Measurements from ENCODE around the gene ACADSB. TPM values are rescaled to one million over a fixed set of nuclear protein-coding genes. Genes with fewer than 3 reads are reported as not detected.
A peak's percentile ranks its signal among the peaks of the same experiment; 100 is the strongest.

The ACADSB gene
- 21.1 TPM for total RNA-seq

GRCh38 chr10:123008355-123009104, at the start of gene ACADSB, which contains the start of gene IKZF5:
TSS of gene ACADSB (plus strand) at chr10:123009006. CDS start at chr10:123009030, 24 bp downstream.
TSS of gene IKZF5 (minus strand) at chr10:123008795. CDS start at chr10:122998625, 10,170 bp downstream.
- ATAC-seq: peak; percentile 99

DNA sequence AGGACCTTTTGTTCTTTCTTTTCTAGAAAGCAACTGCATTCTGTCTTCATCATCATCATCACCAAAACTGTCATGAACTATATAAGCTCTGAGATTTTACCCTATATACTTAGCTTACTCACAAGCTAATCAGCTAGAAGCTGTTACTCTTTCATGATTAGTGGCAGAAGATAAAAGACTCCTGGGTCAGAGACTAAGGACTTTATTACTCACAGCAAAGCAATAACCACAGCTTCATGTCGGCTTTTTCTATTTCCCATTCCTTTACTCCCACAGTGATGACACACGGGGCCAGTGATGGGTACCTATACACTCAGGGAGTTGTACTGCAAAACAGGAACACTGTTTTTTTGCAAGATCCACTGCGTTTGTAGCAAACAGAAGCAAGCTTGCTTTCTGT, 46.4 kb upstream of the ACADSB start:
- ATAC-seq: no peak

- no peak for ATAC-seq
These were observed 41.9 kb upstream of the ACADSB start for GRCh38 chr10:122966879-122967278.

GRCh38 chr10:122968698-122969097, 40.1 kb upstream of the ACADSB start:
- ATAC-seq: no peak

DNA sequence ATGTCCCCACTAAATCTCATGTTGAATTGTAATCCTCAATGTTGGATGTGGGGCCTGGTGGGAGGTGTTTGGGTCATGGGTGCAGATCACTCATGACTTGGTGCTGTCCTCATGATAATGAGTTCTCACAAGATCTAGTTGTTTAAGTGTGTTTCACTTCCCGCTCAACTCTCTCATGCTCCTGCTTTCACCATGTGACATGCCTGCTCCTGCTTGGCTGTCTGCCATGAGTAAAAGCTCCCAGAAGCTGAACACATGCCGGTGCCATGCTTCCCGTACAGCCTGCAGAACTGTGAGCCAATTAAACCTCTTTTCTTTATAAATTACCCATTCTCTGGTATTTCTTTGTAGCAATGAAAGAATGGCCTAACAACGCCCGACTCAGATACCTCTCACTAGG, 34.8 kb upstream of the ACADSB start:
- no peak for ATAC-seq

- no peak for ATAC-seq
These were observed 34.2 kb upstream of the ACADSB start for GRCh38 chr10:122974543-122975064.

- peak; percentile 99 for ATAC-seq
These were observed 28.4 kb upstream of the ACADSB start, which contains the start of gene PSTK for GRCh38 chr10:122980209-122981065. TSS of gene PSTK (plus strand) at chr10:122980401. CDS start at chr10:122980480, 79 bp downstream.

DNA sequence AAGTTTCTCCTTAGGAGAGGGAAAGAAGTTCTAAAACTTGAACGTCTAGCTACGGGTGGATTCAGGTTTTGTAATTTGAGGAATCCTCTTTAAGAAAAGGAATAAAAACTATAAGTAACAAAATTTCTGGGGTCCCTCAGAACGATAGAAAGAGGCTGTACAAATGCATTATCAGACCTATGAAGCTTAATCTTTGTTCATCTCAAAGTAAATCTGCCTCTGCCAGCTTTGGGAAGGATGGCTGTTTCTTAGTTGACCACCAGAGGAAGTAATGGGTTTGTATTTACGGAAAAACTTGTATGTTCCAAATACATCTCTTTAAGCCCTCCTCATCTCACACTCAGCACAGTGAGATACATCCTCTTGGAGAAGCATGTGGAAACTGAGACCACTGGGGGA, 27.7 kb upstream of the ACADSB start:
- ATAC-seq: no peak

GRCh38 chr10:122983898-122984297, 24.9 kb upstream of the ACADSB start:
- no peak for ATAC-seq

DNA sequence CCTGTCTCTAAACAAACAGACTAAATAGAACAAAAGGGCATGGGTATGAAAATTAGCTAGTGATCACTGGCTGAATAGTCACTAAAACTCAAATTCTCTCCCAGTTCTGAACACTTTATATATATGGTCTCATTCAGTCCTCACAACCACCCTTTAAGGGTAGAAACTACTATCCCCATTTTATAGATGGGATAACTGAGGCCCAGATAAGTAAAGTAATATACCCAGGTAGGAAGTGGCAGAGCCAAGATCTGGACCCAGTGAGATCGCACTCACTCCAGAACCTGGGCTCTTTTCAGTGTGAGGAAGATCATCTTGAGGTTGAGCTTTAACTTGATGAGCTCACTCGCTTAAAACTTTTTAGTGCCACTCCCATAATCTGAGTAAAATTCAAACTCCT, 24.1 kb upstream of the ACADSB start:
- ATAC-seq: no peak

DNA sequence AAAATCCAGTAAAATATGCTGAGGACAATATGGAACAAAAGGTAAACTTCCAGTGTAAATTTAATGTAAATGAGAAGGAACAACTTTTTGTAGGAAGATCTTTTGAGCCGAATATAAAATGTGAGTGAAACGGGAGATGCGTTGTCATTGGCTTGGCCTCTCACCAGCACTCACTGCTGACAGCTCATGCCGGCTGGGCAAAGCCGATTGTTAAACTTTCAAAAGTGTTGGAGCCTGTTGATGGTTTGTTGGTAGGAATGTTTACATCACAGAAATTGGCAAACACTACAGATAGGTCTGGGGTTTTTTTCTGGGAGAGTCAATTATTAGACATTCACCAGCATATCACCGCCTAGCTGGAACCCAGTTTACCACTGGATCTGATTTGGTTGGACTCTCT, 22.5 kb upstream of the ACADSB start:
- no peak for ATAC-seq

- no peak for ATAC-seq
These were observed 20.3 kb upstream of the ACADSB start for GRCh38 chr10:122988501-122988900.

DNA sequence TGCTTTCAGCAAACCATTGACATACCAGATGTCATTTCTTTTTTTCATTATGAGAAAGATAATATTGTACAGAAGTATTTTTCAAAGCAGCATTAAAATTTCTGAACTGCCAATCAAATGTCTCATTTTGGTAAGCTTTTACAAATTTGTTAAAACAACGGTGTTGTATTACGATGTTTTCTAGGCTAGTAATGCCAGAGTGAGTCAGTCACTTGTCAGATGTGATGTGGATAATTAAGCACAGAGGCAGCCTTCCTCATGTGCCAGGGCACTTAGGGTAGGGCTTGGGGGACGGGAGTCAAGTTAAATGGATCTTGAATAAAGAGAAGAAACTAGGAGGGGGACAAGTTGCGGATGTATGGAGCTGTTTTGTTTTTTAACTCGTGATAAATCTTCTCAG, 18.5 kb upstream of the ACADSB start:
- ATAC-seq: no peak

GRCh38 chr10:122992031-122992585, 16.7 kb upstream of the ACADSB start:
- no peak for ATAC-seq

GRCh38 chr10:122993797-122994336, 14.9 kb upstream of the ACADSB start:
- ATAC-seq: no peak

- ATAC-seq: no peak
These were observed 12.9 kb upstream of the ACADSB start for GRCh38 chr10:122995936-122996335.

DNA sequence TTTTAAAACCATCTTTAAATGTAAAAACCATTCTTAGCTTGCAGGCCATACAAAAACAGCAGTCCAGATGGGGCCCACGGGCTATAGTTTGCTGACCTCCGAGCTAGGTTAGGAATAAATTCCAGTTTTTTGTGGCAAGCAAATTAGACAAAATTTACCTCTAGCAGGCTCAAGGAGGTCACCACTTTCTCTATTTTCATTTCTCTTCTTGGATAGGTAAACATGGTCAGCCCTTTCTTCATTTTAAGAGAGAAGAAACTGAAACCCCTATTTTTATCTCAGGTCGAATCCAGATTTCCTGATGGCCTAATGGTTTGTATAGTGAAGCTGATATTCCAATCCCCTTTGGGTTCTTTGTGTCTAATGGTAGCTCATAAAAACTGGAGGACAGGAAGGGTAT, 10.9 kb upstream of the ACADSB start:
- no peak for ATAC-seq

DNA sequence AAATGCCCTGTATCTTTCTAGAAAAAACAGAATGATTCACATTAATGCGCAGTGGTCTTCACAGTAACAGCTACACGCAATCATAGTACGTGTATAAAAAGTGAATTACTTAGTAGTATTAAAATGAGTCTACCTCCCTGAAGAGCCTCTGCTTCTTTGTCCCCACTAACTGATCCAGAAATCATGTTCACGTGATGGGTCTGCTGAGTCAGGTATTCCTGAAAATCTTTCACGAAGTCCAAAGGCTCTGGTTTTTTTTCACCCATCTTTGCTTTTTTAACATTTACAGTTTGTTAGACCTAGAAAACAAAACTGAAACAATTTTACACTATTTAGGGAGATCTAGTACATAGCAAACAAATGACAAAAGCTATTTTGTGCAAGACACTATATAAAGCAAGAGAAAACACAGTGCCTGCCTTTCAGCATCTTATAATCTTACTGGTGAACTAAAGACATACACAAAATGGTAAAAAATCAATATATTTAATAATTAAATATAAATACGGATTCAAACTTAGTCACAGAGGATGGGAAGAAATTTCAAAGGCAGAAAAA, 10.4 kb upstream of the ACADSB start:
- ATAC-seq: no peak

GRCh38 chr10:122998934-122999333, 9.9 kb upstream of the ACADSB start:
- no peak for ATAC-seq

GRCh38 chr10:122999347-122999746, 9.5 kb upstream of the ACADSB start:
- peak; percentile 53 for ATAC-seq

DNA sequence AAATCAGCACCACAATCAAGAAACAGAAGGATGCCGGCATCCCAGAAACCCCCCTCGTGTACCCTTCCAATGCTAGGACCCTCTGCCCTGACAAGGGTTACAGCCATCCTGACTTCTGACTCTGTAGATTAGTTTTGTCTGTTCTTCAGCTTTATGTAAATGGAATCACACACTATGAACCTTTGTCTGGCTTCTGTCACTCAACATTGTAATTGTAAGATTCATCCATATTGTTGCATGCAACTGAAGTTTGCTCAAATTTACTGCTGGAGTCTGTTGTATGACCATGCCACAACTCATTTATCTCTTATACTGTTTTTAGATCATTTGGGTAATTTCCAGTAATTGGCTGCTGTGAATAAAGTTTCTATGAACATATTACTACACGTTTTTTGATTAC, 8.7 kb upstream of the ACADSB start:
- no peak for ATAC-seq

DNA sequence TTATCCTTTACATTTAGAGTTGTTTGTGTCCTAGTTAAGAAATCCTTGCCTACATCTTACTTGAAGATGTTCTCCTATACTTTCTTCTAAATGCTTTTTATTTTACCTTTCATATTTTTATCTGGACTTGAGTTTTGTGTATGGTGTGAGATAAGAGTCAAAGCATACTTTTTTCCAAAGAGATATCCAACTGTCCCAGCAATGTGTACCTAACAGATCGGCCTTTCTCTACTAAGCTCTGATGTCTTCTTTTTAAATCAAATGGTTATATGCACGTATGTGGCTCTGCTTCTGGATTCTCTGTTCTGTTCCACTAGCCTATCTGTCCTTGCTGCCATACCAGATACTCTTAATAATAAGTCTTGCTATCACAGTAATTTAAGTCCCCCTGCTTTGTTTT, 7.4 kb upstream of the ACADSB start:
- ATAC-seq: no peak
